GM18868 (cell line): Measurements from ENCODE around the gene CAMKK1.
"Not testable (repeated sequence)": the region's sequence is repeated elsewhere in the genome, so short reads cannot be mapped to it uniquely, and the experiment has no call there.

Experiments
- ATAC-seq: cut with Tn5 transposase; IDR thresholded peaks from one replicate; pipeline ENCODE4 v1.9.1; 2021; ENCODE audit warnings: mild to moderate bottlenecking, moderate library complexity; ENCODE audit not compliant: unreplicated experiment

CAMKK1 gene

GRCh38 chr17:3848229-3848835 lies 44.5 kb downstream of the CAMKK1 start:
- no peak for ATAC-seq

- ATAC-seq = no peak
Measured at GRCh38 chr17:3847165-3847670, 45.6 kb downstream of the CAMKK1 start.

GRCh38 chr17:3846437-3847164 lies 46.3 kb downstream of the CAMKK1 start:
- ATAC-seq = no peak

- ATAC-seq = peak; percentile 94
Measured at GRCh38 chr17:3845621-3846436, 47.0 kb downstream of the CAMKK1 start, which contains the start of gene NCBP3. Gene NCBP3, minus strand, starts transcription at chr17:3846246. Its CDS starts 23 bp downstream, at chr17:3846223.

GRCh38 chr17:3845291-3845620 lies 47.6 kb downstream of the CAMKK1 start:
- ATAC-seq = no peak

- not testable (repeated sequence) for ATAC-seq
Measured at GRCh38 chr17:3844556-3844955, 48.3 kb downstream of the CAMKK1 start.

- ATAC-seq = no peak
Measured at GRCh38 chr17:3843935-3844516, 48.8 kb downstream of the CAMKK1 start.

- no peak for ATAC-seq
Measured at GRCh38 chr17:3838206-3838605, 54.6 kb downstream of the CAMKK1 start.

GRCh38 chr17:3836551-3836950 lies 56.3 kb downstream of the CAMKK1 start:
- ATAC-seq = no peak

GRCh38 chr17:3835410-3836229 lies 57.2 kb downstream of the CAMKK1 start:
- ATAC-seq = no peak

- no peak for ATAC-seq
Measured at GRCh38 chr17:3834811-3835210, 58.0 kb downstream of the CAMKK1 start.

GRCh38 chr17:3828852-3829232 lies 64.0 kb downstream of the CAMKK1 start:
- no peak for ATAC-seq

- ATAC-seq = no peak
Measured at GRCh38 chr17:3828151-3828851, 64.6 kb downstream of the CAMKK1 start.

- no peak for ATAC-seq
Measured at GRCh38 chr17:3827124-3827773, 65.6 kb downstream of the CAMKK1 start.

- ATAC-seq = no peak
Measured at GRCh38 chr17:3826191-3826590, 66.7 kb downstream of the CAMKK1 start.

- ATAC-seq = no peak
Measured at GRCh38 chr17:3821101-3821500, 71.8 kb downstream of the CAMKK1 start.

GRCh38 chr17:3818786-3819185 lies 74.1 kb downstream of the CAMKK1 start:
- ATAC-seq = no peak

- no peak for ATAC-seq
Measured at GRCh38 chr17:3817851-3818605, 74.8 kb downstream of the CAMKK1 start.

- no peak for ATAC-seq
Measured at GRCh38 chr17:3815925-3816324, 76.9 kb downstream of the CAMKK1 start.
